Bronchial epithelial cell (primary cell): ENCODE data around the gene CRNKL1. TPM values are rescaled to one million over a fixed set of nuclear protein-coding genes. Genes with fewer than 3 reads are reported as not detected.
"Not testable (repeated sequence)": the region's sequence is repeated elsewhere in the genome, so short reads cannot be mapped to it uniquely, and the experiment has no call there.

Experiments used
- DNase-seq: peaks from one replicate; pipeline ENCODE4 v3.0.0-alpha.2; 2010; ENCODE audit warnings: low read depth
- FAIRE-seq: peaks from 2 replicates; lab custom pipeline; 2011; peaks lifted over from hg19 to GRCh38; lab: Jason Lieb, UNC
- H3K27me3 ChIP-seq: 2 replicates; pipeline ENCODE4 v1.5.1; 2011; ENCODE audit warnings: low read length; ENCODE audit not compliant: control insufficient read depth, insufficient read depth
- H3K36me3 ChIP-seq: 2 replicates; pipeline ENCODE4 v1.5.1; 2011; ENCODE audit warnings: low read length; ENCODE audit not compliant: control insufficient read depth, insufficient read depth
- H3K4me3 ChIP-seq: 2 replicates; pipeline ENCODE4 v1.5.1; 2011; ENCODE audit warnings: mild to moderate bottlenecking, low read depth, low read length, control low read depth
- total RNA-seq: library from RNA; depleted of rRNA; stranded (reverse); fragments of >200 nt; gene quantifications from 2 replicates; pipeline ENCODE4 v1.2.1, GENCODE V29; 2014
- TF ChIP-seq, protein P1 (sequence below): IDR thresholded peaks from 2 replicates; pipeline ENCODE4 v1.5.1; 2011; ENCODE audit warnings: mild to moderate bottlenecking, moderate library complexity, low read length, control low read depth, inconsistent platforms; ENCODE audit not compliant: insufficient read depth, severe bottlenecking

Gene CRNKL1
- total RNA-seq, 1 donor from 2014 or later: 14.0 TPM

- H3K36me3 ChIP-seq: no peaks in the 10 kb centered on the region
- H3K27me3 ChIP-seq: no peaks in the 10 kb centered on the region
- DNase-seq: no peak
- H3K4me3 ChIP-seq: no peak overlapping the region
- TF ChIP-seq, protein P1, sequence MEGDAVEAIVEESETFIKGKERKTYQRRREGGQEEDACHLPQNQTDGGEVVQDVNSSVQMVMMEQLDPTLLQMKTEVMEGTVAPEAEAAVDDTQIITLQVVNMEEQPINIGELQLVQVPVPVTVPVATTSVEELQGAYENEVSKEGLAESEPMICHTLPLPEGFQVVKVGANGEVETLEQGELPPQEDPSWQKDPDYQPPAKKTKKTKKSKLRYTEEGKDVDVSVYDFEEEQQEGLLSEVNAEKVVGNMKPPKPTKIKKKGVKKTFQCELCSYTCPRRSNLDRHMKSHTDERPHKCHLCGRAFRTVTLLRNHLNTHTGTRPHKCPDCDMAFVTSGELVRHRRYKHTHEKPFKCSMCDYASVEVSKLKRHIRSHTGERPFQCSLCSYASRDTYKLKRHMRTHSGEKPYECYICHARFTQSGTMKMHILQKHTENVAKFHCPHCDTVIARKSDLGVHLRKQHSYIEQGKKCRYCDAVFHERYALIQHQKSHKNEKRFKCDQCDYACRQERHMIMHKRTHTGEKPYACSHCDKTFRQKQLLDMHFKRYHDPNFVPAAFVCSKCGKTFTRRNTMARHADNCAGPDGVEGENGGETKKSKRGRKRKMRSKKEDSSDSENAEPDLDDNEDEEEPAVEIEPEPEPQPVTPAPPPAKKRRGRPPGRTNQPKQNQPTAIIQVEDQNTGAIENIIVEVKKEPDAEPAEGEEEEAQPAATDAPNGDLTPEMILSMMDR: no peak
- FAIRE-seq: no peak
Observed at GRCh38 chr20:20012541-20012940, 39.7 kb downstream of the CRNKL1 start.

- TF ChIP-seq, protein P1: no peak
- H3K4me3 ChIP-seq: no peak overlapping the region
- FAIRE-seq (no peak), DNase-seq (no peak)
- no peaks in the 10 kb centered on the region for H3K36me3 ChIP-seq
- no peaks in the 10 kb centered on the region for H3K27me3 ChIP-seq
Observed at GRCh38 chr20:20010639-20011500, 41.4 kb downstream of the CRNKL1 start.

- DNase-seq: no peak
- Histone ChIP-seq H3K4me3 (no peak overlapping the region), H3K36me3 (no peaks in the 10 kb centered on the region), H3K27me3 (no peaks in the 10 kb centered on the region)
- FAIRE-seq: no peak
- TF ChIP-seq, protein P1: no peak
Observed at GRCh38 chr20:20009784-20010253, 42.4 kb downstream of the CRNKL1 start.

GRCh38 chr20:20005342-20005741 is 46.9 kb downstream of the CRNKL1 start:
- Histone ChIP-seq H3K27me3 (no peaks in the 10 kb centered on the region), H3K4me3 (no peak overlapping the region), H3K36me3 (peaks cover 12% of the 10 kb centered on the region)
- DNase-seq (no peak), FAIRE-seq (no peak)
- TF ChIP-seq, protein P1: no peak

GRCh38 chr20:20003955-20004322 is 48.3 kb downstream of the CRNKL1 start:
- DNase-seq, H3K4me3 ChIP-seq, FAIRE-seq, H3K27me3 ChIP-seq: not testable (repeated sequence)
- H3K36me3 ChIP-seq: peaks cover 17% of the 10 kb centered on the region

GRCh38 chr20:20003031-20003954 is 49.0 kb downstream of the CRNKL1 start:
- DNase-seq: no peak
- Histone ChIP-seq H3K36me3 (peaks cover 22% of the 10 kb centered on the region), H3K4me3 (no peak overlapping the region), H3K27me3 (no peaks in the 10 kb centered on the region)
- no peak for FAIRE-seq
- TF ChIP-seq, protein P1: no peak
